Neural progenitor cell (in vitro differentiated cells): ENCODE results near the gene GLUL. TPM values are rescaled to one million over a fixed set of nuclear protein-coding genes. Genes with fewer than 3 reads are reported as not detected.

Experiments used
- DNase-seq: peaks from one replicate; pipeline ENCODE4 v3.0.0-alpha.2; 2016; ENCODE audit warnings: low spot score
- H2AFZ ChIP-seq: fragments of 200-600 bp; sonication (generic); replicated peaks from 2 replicates; pipeline ENCODE4 v1.6.1; 2016; ENCODE audit warnings: antibody characterized with exemption
- H3F3A ChIP-seq: fragments of 200-600 bp; sonication (generic); 2 replicates; pipeline ENCODE4 v1.6.1; 2016; ENCODE audit warnings: antibody characterized with exemption, low read depth
- H3K27ac ChIP-seq: fragments of 200-600 bp; sonication (generic); 2 replicates; pipeline ENCODE4 v1.5.1; 2016; ENCODE audit warnings: mild to moderate bottlenecking
- H3K27me3 ChIP-seq: fragments of 200-600 bp; sonication (generic); 2 replicates; pipeline ENCODE4 v1.6.1; 2016; ENCODE audit warnings: mild to moderate bottlenecking, moderate library complexity
- H3K36me3 ChIP-seq: fragments of 200-600 bp; sonication (generic); 2 replicates; pipeline ENCODE4 v1.5.1; 2016
- H3K4me1 ChIP-seq: fragments of 200-600 bp; sonication (generic); 2 replicates; pipeline ENCODE4 v1.6.1; 2016; ENCODE audit warnings: mixed run types
- H3K4me2 ChIP-seq: fragments of 200-600 bp; sonication (generic); 2 replicates; pipeline ENCODE4 v1.6.1; 2016
- H3K4me3 ChIP-seq: fragments of 200-600 bp; sonication (generic); 2 replicates; pipeline ENCODE4 v1.5.1; 2016
- H3K79me2 ChIP-seq: fragments of 200-600 bp; sonication (generic); 2 replicates; pipeline ENCODE4 v1.6.1; 2016; ENCODE audit warnings: low read depth
- H3K9ac ChIP-seq: fragments of 200-600 bp; sonication (generic); 2 replicates; pipeline ENCODE4 v1.6.1; 2016
- H3K9me3 ChIP-seq: fragments of 200-600 bp; sonication (generic); 2 replicates; pipeline ENCODE4 v1.5.1; 2016; ENCODE audit warnings: low read depth
- H4K20me1 ChIP-seq: fragments of 200-600 bp; sonication (generic); 2 replicates; pipeline ENCODE4 v1.6.1; 2016; ENCODE audit warnings: low read depth
- H3K27ac Mint-ChIP-seq: 3 replicates; pipeline ENCODE4 v1.8.0; 2021; ENCODE audit warnings: mixed read lengths
- H3K27me3 Mint-ChIP-seq: 2 replicates; pipeline ENCODE4 v1.8.0; 2022; ENCODE audit warnings: low read depth, mild to moderate bottlenecking, inconsistent platforms, moderate library complexity, mixed read lengths; ENCODE audit not compliant: insufficient read depth
- H3K36me3 Mint-ChIP-seq: 3 replicates; pipeline ENCODE4 v1.8.0; 2021; ENCODE audit warnings: mixed read lengths
- H3K4me1 Mint-ChIP-seq: 3 replicates; pipeline ENCODE4 v1.8.0; 2021; ENCODE audit warnings: mixed read lengths
- H3K4me3 Mint-ChIP-seq: 3 replicates; pipeline ENCODE4 v1.8.0; 2021; ENCODE audit warnings: mild to moderate bottlenecking, moderate library complexity, mixed read lengths
- H3K9me3 Mint-ChIP-seq: 3 replicates; pipeline ENCODE4 v1.8.0; 2020; ENCODE audit warnings: mixed read lengths
- EZH2 ChIP-seq: fragments of 200-600 bp; sonication (generic); IDR thresholded peaks from 2 replicates; pipeline ENCODE4 v1.6.1; 2017; ENCODE audit warnings: antibody characterized with exemption, mild to moderate bottlenecking, moderate library complexity
- EZH2phosphoT487 ChIP-seq: fragments of 200-600 bp; sonication (generic); IDR thresholded peaks from 2 replicates; pipeline ENCODE4 v1.6.1; 2017; ENCODE audit warnings: antibody characterized with exemption
- total RNA-seq: library from RNA; depleted of rRNA; stranded (reverse); fragments of >200 nt; gene quantifications from 2 replicates; pipeline ENCODE4 v1.2.3, GENCODE V29; 2015; ENCODE audit warnings: low replicate concordance
- TF ChIP-seq, protein P1 (sequence below): fragments of 200-600 bp; sonication (generic); IDR thresholded peaks from 2 replicates; pipeline ENCODE4 v1.5.1; 2017; ENCODE audit warnings: antibody characterized with exemption, mild to moderate bottlenecking

Gene GLUL
- total RNA-seq, 1 donor from 2014 or later: 428 TPM

- Histone ChIP-seq H2AFZ (no peak overlapping the region), H3F3A (no peaks in the 10 kb centered on the region), H3K27ac (no peak overlapping the region), H3K4me2 (no peak overlapping the region), H3K4me1 (peaks cover 10% of the 10 kb centered on the region), H3K4me3 (no peak overlapping the region), H3K9me3 (no peaks in the 10 kb centered on the region), H3K27me3 (no peaks in the 10 kb centered on the region), H3K9ac (no peak overlapping the region), H3K79me2 (no peaks in the 10 kb centered on the region), H4K20me1 (no peaks in the 10 kb centered on the region), H3K36me3 (no peaks in the 10 kb centered on the region)
- Mint-ChIP-seq H3K36me3 (no peaks in the 10 kb centered on the region), H3K27ac (no peak overlapping the region), H3K4me1 (peaks cover 20% of the 10 kb centered on the region), H3K9me3 (no peaks in the 10 kb centered on the region), H3K4me3 (no peak overlapping the region), H3K27me3 (peaks cover 3% of the 10 kb centered on the region)
- no peak for DNase-seq
- no peak for TF ChIP-seq EZH2phosphoT487
- TF ChIP-seq, protein P1, sequence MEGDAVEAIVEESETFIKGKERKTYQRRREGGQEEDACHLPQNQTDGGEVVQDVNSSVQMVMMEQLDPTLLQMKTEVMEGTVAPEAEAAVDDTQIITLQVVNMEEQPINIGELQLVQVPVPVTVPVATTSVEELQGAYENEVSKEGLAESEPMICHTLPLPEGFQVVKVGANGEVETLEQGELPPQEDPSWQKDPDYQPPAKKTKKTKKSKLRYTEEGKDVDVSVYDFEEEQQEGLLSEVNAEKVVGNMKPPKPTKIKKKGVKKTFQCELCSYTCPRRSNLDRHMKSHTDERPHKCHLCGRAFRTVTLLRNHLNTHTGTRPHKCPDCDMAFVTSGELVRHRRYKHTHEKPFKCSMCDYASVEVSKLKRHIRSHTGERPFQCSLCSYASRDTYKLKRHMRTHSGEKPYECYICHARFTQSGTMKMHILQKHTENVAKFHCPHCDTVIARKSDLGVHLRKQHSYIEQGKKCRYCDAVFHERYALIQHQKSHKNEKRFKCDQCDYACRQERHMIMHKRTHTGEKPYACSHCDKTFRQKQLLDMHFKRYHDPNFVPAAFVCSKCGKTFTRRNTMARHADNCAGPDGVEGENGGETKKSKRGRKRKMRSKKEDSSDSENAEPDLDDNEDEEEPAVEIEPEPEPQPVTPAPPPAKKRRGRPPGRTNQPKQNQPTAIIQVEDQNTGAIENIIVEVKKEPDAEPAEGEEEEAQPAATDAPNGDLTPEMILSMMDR: no peak
- TF ChIP-seq EZH2: no peak
Measured at GRCh38 chr1:182339684-182340083, 51.9 kb downstream of the GLUL start.

DNA sequence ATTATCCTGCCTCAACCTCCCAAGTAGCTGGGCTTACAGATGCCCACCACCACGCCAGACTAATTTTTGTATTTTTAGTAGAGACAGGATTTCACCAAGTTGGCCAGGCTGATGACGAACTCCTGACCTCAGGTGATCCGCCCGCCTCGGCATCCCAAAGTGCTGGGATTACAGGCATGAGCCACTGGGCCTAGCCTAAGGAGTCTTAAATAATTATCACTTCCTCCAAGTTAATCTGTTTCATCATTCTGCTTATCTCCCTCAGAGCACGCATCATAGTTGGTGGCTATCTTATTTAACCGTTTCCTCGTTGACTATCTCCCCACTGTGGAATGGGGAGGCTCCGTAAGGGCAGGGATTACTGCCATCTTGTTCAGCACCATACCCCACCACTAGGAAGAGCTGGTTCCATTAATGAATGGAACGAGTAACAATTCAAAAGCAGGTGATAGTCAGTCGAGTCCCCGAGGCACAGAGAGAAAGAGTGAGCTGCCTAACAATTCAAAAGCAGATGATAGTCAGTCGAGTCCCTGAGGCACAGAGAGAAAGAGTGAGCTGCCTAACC is 52.7 kb downstream of the GLUL start:
- Mint-ChIP-seq H3K4me3 (no peak overlapping the region), H3K4me1 (peaks cover 25% of the 10 kb centered on the region), H3K9me3 (no peaks in the 10 kb centered on the region), H3K27me3 (peaks cover 5% of the 10 kb centered on the region), H3K36me3 (no peaks in the 10 kb centered on the region), H3K27ac (no peak overlapping the region)
- Histone ChIP-seq H3K4me2 (no peak overlapping the region), H3K4me3 (no peak overlapping the region), H3K27ac (no peak overlapping the region), H2AFZ (no peak overlapping the region), H3K9ac (no peak overlapping the region), H4K20me1 (no peaks in the 10 kb centered on the region), H3F3A (no peaks in the 10 kb centered on the region), H3K27me3 (no peaks in the 10 kb centered on the region), H3K4me1 (peaks cover 14% of the 10 kb centered on the region), H3K79me2 (no peaks in the 10 kb centered on the region), H3K36me3 (no peaks in the 10 kb centered on the region), H3K9me3 (no peaks in the 10 kb centered on the region)
- no peak for TF ChIP-seq EZH2phosphoT487
- TF ChIP-seq, protein P1: no peak
- TF ChIP-seq EZH2: no peak
- DNase-seq: no peak

- peaks cover 28% of the 10 kb centered on the region for H3K4me1 Mint-ChIP-seq
- H3K36me3 Mint-ChIP-seq: no peaks in the 10 kb centered on the region
- no peaks in the 10 kb centered on the region for H3K36me3 ChIP-seq
- no peaks in the 10 kb centered on the region for H3K9me3 Mint-ChIP-seq
- no peak overlapping the region for H3K4me2 ChIP-seq
- no peaks in the 10 kb centered on the region for H3K9me3 ChIP-seq
- no peak overlapping the region for H3K9ac ChIP-seq
- no peak overlapping the region for H3K4me3 Mint-ChIP-seq
- no peak for DNase-seq
- peak overlapping the region; percentile 63 for H2AFZ ChIP-seq
- peaks cover 14% of the 10 kb centered on the region for H3K4me1 ChIP-seq
- H3K79me2 ChIP-seq: no peaks in the 10 kb centered on the region
- no peaks in the 10 kb centered on the region for H3K27me3 ChIP-seq
- H3F3A ChIP-seq: no peaks in the 10 kb centered on the region
- H4K20me1 ChIP-seq: no peaks in the 10 kb centered on the region
- H3K4me3 ChIP-seq: no peak overlapping the region
- peak overlapping the region; percentile 85 for H3K27ac Mint-ChIP-seq
- H3K27me3 Mint-ChIP-seq: peaks cover 5% of the 10 kb centered on the region
- H3K27ac ChIP-seq: no peak overlapping the region
- TF ChIP-seq, protein P1: no peak
Measured at GRCh38 chr1:182337736-182338571, 53.6 kb downstream of the GLUL start.
